ENCODE measurements around the gene FYCO1. TPM values are rescaled to one million over a fixed set of nuclear protein-coding genes. Genes with fewer than 3 reads are reported as not detected.

Gene FYCO1
- total RNA-seq, 1 experiment from 2014 or later: 7.4 TPM

GRCh38 chr3:45889337-45889736, 106.3 kb downstream of the FYCO1 start:
- H3K9me3 ChIP-seq (ENCODE audit: low read length): no peaks in the 10 kb centered on the region
- H3K27ac ChIP-seq (ENCODE audit: low read length): no peak overlapping the region
- no peaks in the 10 kb centered on the region for H3K9me2 ChIP-seq (replicated peaks; ENCODE audit: insufficient read depth, low read length)
- H3K4me1 ChIP-seq (ENCODE audit: low read length): no peaks in the 10 kb centered on the region
- H3K36me3 ChIP-seq (ENCODE audit: insufficient read depth, low read length): no peaks in the 10 kb centered on the region
- no peaks in the 10 kb centered on the region for H3K27me3 ChIP-seq (ENCODE audit: low read length)
- H3K9ac ChIP-seq (ENCODE audit: low read length): no peak overlapping the region
- no peak overlapping the region for H2AFZ ChIP-seq (ENCODE audit: low read length)
- no peak overlapping the region for H3K4me2 ChIP-seq (ENCODE audit: low read depth, low read length, poor library complexity, severe bottlenecking)
- DNase-seq: no peak
- no peaks in the 10 kb centered on the region for H4K20me1 ChIP-seq (ENCODE audit: insufficient read depth, low read depth, low read length)
- no peak overlapping the region for H3K4me3 ChIP-seq (ENCODE audit: low read length)
- H3K79me2 ChIP-seq (ENCODE audit: low read length): no peaks in the 10 kb centered on the region

- Histone ChIP-seq H2AFZ (ENCODE audit: low read length) (no peak overlapping the region), H3K36me3 (ENCODE audit: insufficient read depth, low read length) (no peaks in the 10 kb centered on the region), H3K4me2 (ENCODE audit: low read depth, low read length, poor library complexity, severe bottlenecking) (no peak overlapping the region), H3K9ac (ENCODE audit: low read length) (no peak overlapping the region), H3K79me2 (ENCODE audit: low read length) (no peaks in the 10 kb centered on the region), H4K20me1 (ENCODE audit: insufficient read depth, low read depth, low read length) (no peaks in the 10 kb centered on the region), H3K4me3 (ENCODE audit: low read length) (no peak overlapping the region), H3K27me3 (ENCODE audit: low read length) (no peaks in the 10 kb centered on the region), H3K27ac (ENCODE audit: low read length) (no peak overlapping the region), H3K9me3 (ENCODE audit: low read length) (no peaks in the 10 kb centered on the region), H3K4me1 (ENCODE audit: low read length) (no peaks in the 10 kb centered on the region), H3K9me2 (replicated peaks; ENCODE audit: insufficient read depth, low read length) (no peaks in the 10 kb centered on the region)
- DNase-seq: no peak
Measured at GRCh38 chr3:45887759-45888511, 107.7 kb downstream of the FYCO1 start.

GRCh38 chr3:45887285-45887684, 108.3 kb downstream of the FYCO1 start:
- Histone ChIP-seq H3K9me2 (replicated peaks; ENCODE audit: insufficient read depth, low read length) (no peaks in the 10 kb centered on the region), H3K27ac (ENCODE audit: low read length) (no peak overlapping the region), H3K9ac (ENCODE audit: low read length) (no peak overlapping the region), H3K9me3 (ENCODE audit: low read length) (no peaks in the 10 kb centered on the region), H4K20me1 (ENCODE audit: insufficient read depth, low read depth, low read length) (no peaks in the 10 kb centered on the region), H3K4me3 (ENCODE audit: low read length) (no peak overlapping the region), H2AFZ (ENCODE audit: low read length) (no peak overlapping the region), H3K4me1 (ENCODE audit: low read length) (no peaks in the 10 kb centered on the region), H3K36me3 (ENCODE audit: insufficient read depth, low read length) (no peaks in the 10 kb centered on the region), H3K27me3 (ENCODE audit: low read length) (no peaks in the 10 kb centered on the region), H3K4me2 (ENCODE audit: low read depth, low read length, poor library complexity, severe bottlenecking) (no peak overlapping the region), H3K79me2 (ENCODE audit: low read length) (no peaks in the 10 kb centered on the region)
- DNase-seq: no peak

DNA sequence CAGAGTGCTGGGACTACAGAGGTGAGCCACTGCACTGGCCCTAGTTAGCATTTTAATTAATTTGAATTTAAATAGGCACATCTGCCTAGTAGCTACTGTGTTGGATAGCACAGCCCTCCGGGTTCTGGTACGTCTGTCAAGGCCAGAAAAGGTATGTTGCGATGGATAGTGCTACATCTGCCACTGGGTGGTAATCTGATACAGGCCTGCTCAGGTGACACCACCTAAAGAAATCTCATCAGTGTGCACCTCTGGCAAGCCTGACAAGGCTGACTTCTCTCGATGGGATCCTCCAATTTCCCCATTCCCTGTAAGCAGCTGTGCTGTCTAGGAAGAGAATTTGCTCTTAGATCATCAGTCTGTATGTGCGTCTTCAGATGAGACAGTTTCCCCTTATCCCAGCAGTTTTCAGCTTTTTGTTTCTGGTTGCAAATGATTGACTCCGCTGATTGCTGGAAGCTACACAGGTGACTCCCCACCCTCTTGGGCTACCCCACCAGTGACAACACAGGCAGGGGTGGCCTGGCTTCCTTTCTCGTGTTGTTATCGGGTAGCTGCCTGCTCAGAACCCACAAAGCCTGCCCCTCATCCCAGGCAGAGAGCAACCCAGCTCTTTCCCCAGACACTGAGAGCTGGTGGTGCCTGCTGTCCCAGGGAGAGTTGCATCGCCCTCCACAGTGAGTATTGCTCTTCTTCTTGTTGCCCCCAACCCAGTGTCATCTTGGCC, 109.5 kb downstream of the FYCO1 start, which contains the start of gene CCR9:
Gene CCR9, plus strand, starts transcription at position 565 of the 727 bp plus-strand sequence. CDS start 8,391 bp downstream, outside the sequence.
- no peak within 1 kb of the TSS for H3K27ac ChIP-seq (ENCODE audit: low read length)
- no peak within 1 kb of the TSS for H2AFZ ChIP-seq (ENCODE audit: low read length)
- no peaks in the 10 kb centered on the region for H3K27me3 ChIP-seq (ENCODE audit: low read length)
- no peaks in the 10 kb centered on the region for H4K20me1 ChIP-seq (ENCODE audit: insufficient read depth, low read depth, low read length)
- H3K4me2 ChIP-seq (ENCODE audit: low read depth, low read length, poor library complexity, severe bottlenecking): no peak within 1 kb of the TSS
- no peak within 1 kb of the TSS for H3K4me3 ChIP-seq (ENCODE audit: low read length)
- H3K4me1 ChIP-seq (ENCODE audit: low read length): no peaks in the 10 kb centered on the region
- no peaks in the 10 kb centered on the region for H3K9me2 ChIP-seq (replicated peaks; ENCODE audit: insufficient read depth, low read length)
- no peaks in the 10 kb centered on the region for H3K79me2 ChIP-seq (ENCODE audit: low read length)
- no peak within 1 kb of the TSS for H3K9ac ChIP-seq (ENCODE audit: low read length)
- no peak for DNase-seq
- H3K9me3 ChIP-seq (ENCODE audit: low read length): no peaks in the 10 kb centered on the region
- no peaks in the 10 kb centered on the region for H3K36me3 ChIP-seq (ENCODE audit: insufficient read depth, low read length)

DNA sequence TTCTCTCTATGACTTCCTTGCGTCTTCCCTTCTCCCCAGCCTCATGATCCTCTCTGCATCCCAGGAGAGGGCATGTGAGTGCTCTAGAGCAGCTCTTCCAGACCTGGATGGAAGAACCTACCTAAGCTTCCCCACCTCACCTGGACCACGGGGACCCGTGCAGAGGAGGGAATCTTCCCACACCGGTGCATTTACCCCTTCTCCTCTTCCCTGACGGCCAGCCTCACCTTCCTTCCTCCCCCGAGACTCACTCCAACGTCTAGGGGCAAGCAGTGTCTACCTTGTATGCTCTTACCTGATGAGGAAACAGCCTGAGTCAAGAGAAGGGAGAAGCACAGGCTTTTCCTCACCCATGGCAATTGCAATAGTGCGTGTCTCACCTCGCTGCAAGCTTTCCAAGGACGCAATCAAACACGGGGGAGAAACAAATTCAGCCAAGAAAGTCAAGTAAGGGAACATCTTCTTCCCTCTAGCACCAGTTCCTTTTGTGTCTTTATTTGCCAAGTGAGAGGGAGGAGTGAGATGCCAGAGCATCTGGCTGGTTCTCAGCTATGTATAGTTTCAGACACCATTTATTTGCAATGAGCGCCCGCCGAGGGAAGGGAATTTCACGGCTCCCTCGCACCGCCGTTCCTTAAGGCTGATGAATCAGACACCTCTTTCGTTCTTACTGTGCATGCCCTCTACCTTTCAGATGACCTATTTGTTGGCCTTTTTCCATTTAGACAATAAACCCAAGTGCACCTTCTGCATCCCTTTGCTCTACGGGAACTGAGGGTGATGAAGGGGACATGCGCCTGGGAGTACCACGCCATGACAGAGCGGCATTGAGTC, 111.0 kb downstream of the FYCO1 start:
- H2AFZ ChIP-seq (ENCODE audit: low read length): no peak overlapping the region

GRCh38 chr3:45881078-45882022, 114.3 kb downstream of the FYCO1 start:
- Histone ChIP-seq H4K20me1 (ENCODE audit: insufficient read depth, low read depth, low read length) (no peaks in the 10 kb centered on the region), H3K4me1 (ENCODE audit: low read length) (no peaks in the 10 kb centered on the region), H3K4me3 (ENCODE audit: low read length) (no peak overlapping the region), H3K9ac (ENCODE audit: low read length) (no peak overlapping the region), H3K4me2 (ENCODE audit: low read depth, low read length, poor library complexity, severe bottlenecking) (no peak overlapping the region), H3K79me2 (ENCODE audit: low read length) (no peaks in the 10 kb centered on the region), H3K9me3 (ENCODE audit: low read length) (no peaks in the 10 kb centered on the region), H3K27me3 (ENCODE audit: low read length) (no peaks in the 10 kb centered on the region), H3K9me2 (replicated peaks; ENCODE audit: insufficient read depth, low read length) (no peaks in the 10 kb centered on the region), H3K27ac (ENCODE audit: low read length) (no peak overlapping the region), H3K36me3 (ENCODE audit: insufficient read depth, low read length) (no peaks in the 10 kb centered on the region), H2AFZ (ENCODE audit: low read length) (no peak overlapping the region)
- no peak for DNase-seq

More for the DNA sequence above, 111.0 kb downstream of the FYCO1 start:
- Histone ChIP-seq H3K4me1 (ENCODE audit: low read length) (no peaks in the 10 kb centered on the region), H3K79me2 (ENCODE audit: low read length) (no peaks in the 10 kb centered on the region), H3K4me3 (ENCODE audit: low read length) (no peak overlapping the region), H3K9ac (ENCODE audit: low read length) (no peak overlapping the region), H3K36me3 (ENCODE audit: insufficient read depth, low read length) (no peaks in the 10 kb centered on the region), H3K27ac (ENCODE audit: low read length) (no peak overlapping the region), H3K9me3 (ENCODE audit: low read length) (no peaks in the 10 kb centered on the region), H3K4me2 (ENCODE audit: low read depth, low read length, poor library complexity, severe bottlenecking) (no peak overlapping the region), H3K9me2 (replicated peaks; ENCODE audit: insufficient read depth, low read length) (no peaks in the 10 kb centered on the region), H3K27me3 (ENCODE audit: low read length) (no peaks in the 10 kb centered on the region), H4K20me1 (ENCODE audit: insufficient read depth, low read depth, low read length) (no peaks in the 10 kb centered on the region)
- DNase-seq: no peak

DNA sequence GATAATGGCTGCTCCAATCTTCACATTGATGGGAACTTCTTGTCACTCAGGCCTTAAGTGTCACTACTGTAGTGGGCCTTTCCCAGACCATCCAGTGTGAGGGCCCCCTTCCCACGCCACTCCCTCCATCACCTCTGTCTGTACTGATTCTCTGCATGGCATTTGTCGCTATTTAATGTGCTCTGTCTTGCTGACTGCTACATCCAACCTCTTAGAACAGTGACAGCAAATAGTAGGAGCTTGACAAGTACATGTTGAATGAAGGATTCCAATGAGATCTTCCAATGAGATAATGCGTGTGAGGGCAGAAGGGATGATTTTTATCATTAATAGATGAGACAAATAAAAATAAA, 114.9 kb downstream of the FYCO1 start:
- no peak overlapping the region for H3K4me2 ChIP-seq (ENCODE audit: low read depth, low read length, poor library complexity, severe bottlenecking)
- no peak overlapping the region for H3K9ac ChIP-seq (ENCODE audit: low read length)
- no peaks in the 10 kb centered on the region for H3K4me1 ChIP-seq (ENCODE audit: low read length)
- no peaks in the 10 kb centered on the region for H3K9me3 ChIP-seq (ENCODE audit: low read length)
- no peaks in the 10 kb centered on the region for H3K27me3 ChIP-seq (ENCODE audit: low read length)
- no peaks in the 10 kb centered on the region for H3K36me3 ChIP-seq (ENCODE audit: insufficient read depth, low read length)
- no peak for DNase-seq
- H3K27ac ChIP-seq (ENCODE audit: low read length): no peak overlapping the region
- no peak overlapping the region for H3K4me3 ChIP-seq (ENCODE audit: low read length)
- H2AFZ ChIP-seq (ENCODE audit: low read length): no peak overlapping the region
- H4K20me1 ChIP-seq (ENCODE audit: insufficient read depth, low read depth, low read length): no peaks in the 10 kb centered on the region
- no peaks in the 10 kb centered on the region for H3K79me2 ChIP-seq (ENCODE audit: low read length)
- H3K9me2 ChIP-seq (replicated peaks; ENCODE audit: insufficient read depth, low read length): no peaks in the 10 kb centered on the region
